HL-60 (cell line): ENCODE measurements around the gene NRL.

Experiments
- CTCF ChIP-seq: IDR thresholded peaks from one replicate; pipeline ENCODE4 v1.5.1; 2011; ENCODE audit warnings: low read length, control low read depth, inconsistent platforms; ENCODE audit not compliant: insufficient read depth
- GABPA ChIP-seq: IDR thresholded peaks from 2 replicates; pipeline ENCODE4 v1.6.1; 2012; ENCODE audit warnings: low read depth
- POLR2AphosphoS5 ChIP-seq: IDR thresholded peaks from 2 replicates; pipeline ENCODE4 v1.6.1; 2012; ENCODE audit warnings: low read depth
- REST ChIP-seq: IDR thresholded peaks from 2 replicates; pipeline ENCODE4 v1.6.1; 2012; ENCODE audit warnings: low read depth; ENCODE audit not compliant: insufficient replicate concordance
- SPI1 ChIP-seq: IDR thresholded peaks from 2 replicates; pipeline ENCODE4 v1.6.1; 2012; ENCODE audit warnings: low read depth, mild to moderate bottlenecking, borderline replicate concordance

GRCh38 chr14:24092110-24092504 is 22.6 kb downstream of the NRL start:
- no peak for TF ChIP-seq CTCF
- TF ChIP-seq POLR2AphosphoS5, result no peak
- TF ChIP-seq GABPA, result no peak
- no peak for TF ChIP-seq REST
- TF ChIP-seq SPI1, result no peak
